GM21381 (cell line): ENCODE data around the gene CARD9.
"Not testable (repeated sequence)": the region's sequence is repeated elsewhere in the genome, so short reads cannot be mapped to it uniquely, and the experiment has no call there.

ENCODE experiments used
- ATAC-seq: cut with Tn5 transposase; IDR thresholded peaks from one replicate; pipeline ENCODE4 v1.9.1; 2021; ENCODE audit warnings: mild to moderate bottlenecking, moderate library complexity; ENCODE audit not compliant: unreplicated experiment

CARD9 gene

GRCh38 chr9:136373300-136374182 lies at the start of gene CARD9:
Gene CARD9 (minus strand): TSS chr9:136373669. CDS start chr9:136372078, 1,591 bp downstream.
- ATAC-seq = no peak

DNA sequence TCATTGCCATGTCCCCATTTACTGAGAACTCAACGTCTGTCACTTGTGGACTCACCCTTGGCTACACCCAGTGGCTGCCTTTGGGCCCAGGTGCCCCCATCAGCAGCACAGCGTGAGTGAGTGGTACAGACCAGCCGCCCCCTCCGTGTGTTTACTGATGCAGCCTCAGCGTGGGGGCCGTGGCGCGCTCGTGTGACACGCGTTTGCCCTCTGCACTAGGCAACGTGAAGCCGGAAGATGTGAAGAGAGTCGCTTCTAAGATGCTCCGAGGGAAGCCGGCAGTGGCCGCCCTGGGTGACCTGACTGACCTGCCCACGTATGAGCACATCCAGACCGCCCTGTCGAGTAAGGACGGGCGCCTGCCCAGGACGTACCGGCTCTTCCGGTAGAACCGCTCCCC lies 49.4 kb upstream of the CARD9 start:
- no peak for ATAC-seq

DNA sequence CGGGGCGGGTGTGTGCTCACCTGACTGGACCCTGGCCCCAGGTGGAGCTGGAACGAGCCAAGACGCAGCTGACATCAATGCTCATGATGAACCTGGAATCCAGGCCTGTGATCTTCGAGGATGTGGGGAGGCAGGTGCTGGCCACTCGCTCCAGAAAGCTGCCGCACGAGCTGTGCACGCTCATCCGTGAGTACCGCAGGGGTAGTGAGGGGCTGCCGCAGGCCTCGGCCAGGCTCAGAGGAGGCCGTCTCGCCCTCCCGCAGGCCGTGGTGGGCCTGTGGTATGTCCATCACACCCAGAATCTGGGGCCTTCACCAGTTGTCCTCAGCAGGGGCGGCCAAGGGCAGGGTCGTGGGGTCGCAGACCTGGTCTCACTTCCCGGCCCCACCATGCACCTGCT lies 48.3 kb upstream of the CARD9 start:
- no peak for ATAC-seq

- no peak for ATAC-seq
These were observed 45.6 kb upstream of the CARD9 start for GRCh38 chr9:136419092-136419420.

- ATAC-seq = no peak
These were observed 45.0 kb upstream of the CARD9 start for GRCh38 chr9:136418182-136419091.

GRCh38 chr9:136416914-136417313 lies 43.4 kb upstream of the CARD9 start:
- no peak for ATAC-seq

- no peak for ATAC-seq
These were observed 43.0 kb upstream of the CARD9 start for GRCh38 chr9:136416427-136416826.

- no peak for ATAC-seq
These were observed 39.5 kb upstream of the CARD9 start for GRCh38 chr9:136412962-136413361.

- no peak for ATAC-seq
These were observed 37.9 kb upstream of the CARD9 start for GRCh38 chr9:136411378-136411777.

GRCh38 chr9:136410500-136411287 lies 37.2 kb upstream of the CARD9 start, which contains the start of the genes ENTR1 and PMPCA:
Gene ENTR1 (minus strand): TSS chr9:136410614. CDS start chr9:136410397, 217 bp downstream.
Gene PMPCA (plus strand): TSS chr9:136410658. CDS start chr9:136410669, 11 bp downstream.
- peak; percentile 86 for ATAC-seq

GRCh38 chr9:136409557-136410455 lies 36.3 kb upstream of the CARD9 start:
- ATAC-seq = peak; percentile 36

DNA sequence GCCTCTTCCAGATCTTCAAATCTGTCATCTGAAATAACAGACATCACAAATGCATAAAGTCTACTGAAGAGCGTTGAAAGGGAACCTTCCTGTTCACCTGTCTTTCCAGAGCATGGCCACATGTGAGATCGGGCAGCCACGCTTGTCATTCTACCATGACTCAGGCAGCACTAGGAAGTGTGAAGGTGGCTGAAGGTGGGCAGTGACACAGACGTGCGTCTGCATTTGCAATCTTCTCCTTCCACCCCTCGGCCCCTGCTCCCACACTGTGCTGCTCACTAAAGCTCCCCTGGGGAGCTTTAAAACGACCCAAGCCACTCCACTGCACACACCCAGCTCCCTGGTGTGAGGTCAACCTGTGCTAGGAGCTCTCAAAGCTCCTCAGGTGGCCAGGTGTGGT lies 34.4 kb upstream of the CARD9 start:
- ATAC-seq = no peak

- ATAC-seq = not testable (repeated sequence)
These were observed 33.6 kb upstream of the CARD9 start for GRCh38 chr9:136407061-136407460.

- not testable (repeated sequence) for ATAC-seq
These were observed 32.4 kb upstream of the CARD9 start for GRCh38 chr9:136405904-136406303.

DNA sequence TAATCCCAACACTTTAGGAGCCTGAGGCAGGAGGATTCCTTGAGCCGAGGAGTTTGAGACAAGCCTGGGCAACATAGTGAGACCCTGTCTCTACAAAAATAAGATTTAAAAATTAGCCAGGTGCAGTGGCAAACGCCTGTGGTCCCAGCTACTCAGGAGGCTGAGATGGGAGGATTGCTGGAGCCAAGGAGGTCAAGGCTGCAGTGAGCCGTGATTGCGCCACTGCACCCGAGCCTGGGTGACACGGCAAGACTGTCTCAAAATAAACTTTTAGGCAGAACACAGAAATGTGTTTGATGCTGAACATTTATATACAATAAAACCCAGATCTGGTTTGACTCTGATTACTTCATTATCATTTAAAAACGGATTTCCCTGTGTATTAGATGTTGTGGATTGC lies 32.0 kb upstream of the CARD9 start:
- ATAC-seq = no peak

DNA sequence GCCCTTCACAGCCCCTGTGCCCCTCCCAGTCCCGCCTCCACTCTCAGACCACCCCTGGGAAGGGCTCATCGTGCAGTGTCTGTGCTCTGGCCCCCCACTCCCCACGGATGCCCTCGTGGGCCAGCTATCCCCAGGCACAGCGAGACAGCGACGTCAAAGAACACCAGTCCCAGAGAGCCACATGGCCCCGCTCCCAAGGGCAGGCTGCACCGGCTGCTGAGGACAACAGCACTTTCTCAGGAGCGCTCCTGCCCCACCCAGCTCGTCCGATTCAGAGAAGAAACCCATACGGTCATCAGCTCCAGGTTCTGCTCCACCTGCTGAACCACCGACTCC lies 31.3 kb upstream of the CARD9 start:
- no peak for ATAC-seq

GRCh38 chr9:136403915-136404800 lies 30.7 kb upstream of the CARD9 start:
- ATAC-seq = no peak

- no peak for ATAC-seq
These were observed 30.1 kb upstream of the CARD9 start for GRCh38 chr9:136403538-136403914.

DNA sequence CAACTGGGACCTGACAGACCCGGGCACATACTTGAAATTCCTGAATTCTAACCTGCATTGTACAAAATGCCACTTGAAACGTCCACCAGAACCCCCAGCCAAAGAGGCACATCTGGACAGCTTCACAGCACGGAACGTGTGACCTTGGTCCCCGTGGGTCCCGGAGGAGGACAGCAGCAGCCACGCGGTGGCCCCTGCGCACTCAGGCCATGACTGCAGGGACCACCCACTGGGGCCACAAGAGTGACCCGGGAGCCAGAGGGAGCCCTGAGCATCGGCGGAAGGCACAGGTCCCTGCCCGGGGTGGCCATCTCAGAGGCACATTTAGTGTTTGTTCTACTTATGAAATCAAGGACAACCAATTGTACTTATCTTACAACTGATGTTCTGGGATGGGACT lies 28.6 kb upstream of the CARD9 start:
- ATAC-seq = no peak
